ENCODE measurements around the gene FMNL3. TPM values are rescaled to one million over a fixed set of nuclear protein-coding genes. Genes with fewer than 3 reads are reported as not detected.
A peak's percentile ranks its signal among the peaks of the same experiment; 100 is the strongest.

FMNL3 gene
- total and polyA plus RNA-seq, 2 of the 13 experiments (the other 11 are each of a cell fraction or from before 2014, with no cell fraction given): 0.44 to 1.1 TPM

- TF ChIP-seq ETS1 (CRISPR knock-in tag; IDR thresholded peaks at IDR 0.05): no peak
- TF ChIP-seq ATF1 (CRISPR knock-in tag; IDR thresholded peaks at IDR 0.05): no peak
- TF ChIP-seq ZNF883 (CRISPR knock-in tag; IDR thresholded peaks at IDR 0.05; ENCODE audit: not compliant biosample characterization): no peak
- no peak for TF ChIP-seq SCMH1 (CRISPR knock-in tag; IDR thresholded peaks at IDR 0.05; ENCODE audit: borderline replicate concordance)
- no peak for TF ChIP-seq MIXL1 (CRISPR knock-in tag; IDR thresholded peaks at IDR 0.05)
- no peak for TF ChIP-seq FOSL1 (CRISPR knock-in tag; IDR thresholded peaks at IDR 0.05; ENCODE audit: borderline replicate concordance)
- TF ChIP-seq, protein P1, sequence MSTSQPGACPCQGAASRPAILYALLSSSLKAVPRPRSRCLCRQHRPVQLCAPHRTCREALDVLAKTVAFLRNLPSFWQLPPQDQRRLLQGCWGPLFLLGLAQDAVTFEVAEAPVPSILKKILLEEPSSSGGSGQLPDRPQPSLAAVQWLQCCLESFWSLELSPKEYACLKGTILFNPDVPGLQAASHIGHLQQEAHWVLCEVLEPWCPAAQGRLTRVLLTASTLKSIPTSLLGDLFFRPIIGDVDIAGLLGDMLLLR (CRISPR knock-in tag; IDR thresholded peaks at IDR 0.05): no peak
- TF ChIP-seq ERF (CRISPR knock-in tag; IDR thresholded peaks at IDR 0.05): no peak
- TF ChIP-seq ZBTB8A (CRISPR knock-in tag; IDR thresholded peaks at IDR 0.05; ENCODE audit: borderline replicate concordance, low read depth): no peak
- TF ChIP-seq SOX5 (CRISPR knock-in tag; IDR thresholded peaks at IDR 0.05; ENCODE audit: borderline replicate concordance): peak; percentile 22; the same call in 1 of the 2 replicates
- TF ChIP-seq MYPOP (CRISPR knock-in tag; IDR thresholded peaks at IDR 0.05): no peak
- no peak for TF ChIP-seq ZNF773 (CRISPR knock-in tag; IDR thresholded peaks at IDR 0.05; ENCODE audit: borderline replicate concordance)
- no peak for TF ChIP-seq ZNF619 (CRISPR knock-in tag; IDR thresholded peaks at IDR 0.05)
- TF ChIP-seq MAFK (conservative IDR thresholded peaks at IDR 0.05 in 1 of 2, IDR thresholded peaks at IDR 0.05 in 1 of 2; ENCODE audit: low read length in 2 of 2): no peak
These were observed 33.5 kb downstream of the FMNL3 start (continued) for GRCh38 chr12:49673446-49674317.
